GM21447 (cell line): Measurements from ENCODE around the gene GLCE.
"Not testable (repeated sequence)": the region's sequence is repeated elsewhere in the genome, so short reads cannot be mapped to it uniquely, and the experiment has no call there.

Experiments used
- ATAC-seq: cut with Tn5 transposase; IDR thresholded peaks from one replicate; pipeline ENCODE4 v1.9.1; 2021; ENCODE audit not compliant: unreplicated experiment

Gene GLCE

GRCh38 chr15:69135499-69135898 lies 24.9 kb upstream of the GLCE start:
- ATAC-seq: no peak

GRCh38 chr15:69138963-69139362 lies 21.5 kb upstream of the GLCE start:
- no peak for ATAC-seq

- no peak for ATAC-seq
These were observed 20.1 kb upstream of the GLCE start for GRCh38 chr15:69140306-69140705.

GRCh38 chr15:69141286-69141701 lies 19.1 kb upstream of the GLCE start:
- no peak for ATAC-seq

GRCh38 chr15:69141833-69142232 lies 18.6 kb upstream of the GLCE start:
- ATAC-seq: no peak

GRCh38 chr15:69143756-69144436 lies 16.5 kb upstream of the GLCE start:
- no peak for ATAC-seq

- ATAC-seq: no peak
These were observed 15.9 kb upstream of the GLCE start for GRCh38 chr15:69144530-69144929.

GRCh38 chr15:69145149-69145693 lies 15.2 kb upstream of the GLCE start:
- no peak for ATAC-seq

- no peak for ATAC-seq
These were observed 14.5 kb upstream of the GLCE start for GRCh38 chr15:69145694-69146492.

- no peak for ATAC-seq
These were observed 13.6 kb upstream of the GLCE start for GRCh38 chr15:69146724-69147435.

GRCh38 chr15:69148465-69148864 lies 12.0 kb upstream of the GLCE start:
- ATAC-seq: no peak

- ATAC-seq: no peak
These were observed 11.3 kb upstream of the GLCE start for GRCh38 chr15:69149163-69149562.

GRCh38 chr15:69149803-69150202 lies 10.6 kb upstream of the GLCE start:
- no peak for ATAC-seq

GRCh38 chr15:69150336-69150735 lies 10.1 kb upstream of the GLCE start:
- ATAC-seq: no peak

- ATAC-seq: no peak
These were observed 9.6 kb upstream of the GLCE start for GRCh38 chr15:69150841-69151240.

GRCh38 chr15:69153046-69153445 lies 7.4 kb upstream of the GLCE start:
- no peak for ATAC-seq

- ATAC-seq: not testable (repeated sequence)
These were observed 6.8 kb upstream of the GLCE start for GRCh38 chr15:69153587-69153986.

- ATAC-seq: no peak
These were observed 6.4 kb upstream of the GLCE start for GRCh38 chr15:69154078-69154477.

- ATAC-seq: no peak
These were observed 5.8 kb upstream of the GLCE start for GRCh38 chr15:69154684-69155083.

GRCh38 chr15:69156736-69157381 lies 3.6 kb upstream of the GLCE start:
- ATAC-seq: no peak

GRCh38 chr15:69158201-69158842 lies 2.1 kb upstream of the GLCE start:
- ATAC-seq: no peak
